Urinary bladder (tissue), 4 donors: Measurements from ENCODE around the gene GLYATL2. TPM values are rescaled to one million over a fixed set of nuclear protein-coding genes. Genes with fewer than 3 reads are reported as not detected.

Experiments used
- DNase-seq: peaks from one replicate; pipeline ENCODE4 v3.0.0-alpha.2; 2015; ENCODE audit errors: extremely low spot score
- H3K27ac ChIP-seq: one replicate; pipeline ENCODE4 v1.5.1; 2013; ENCODE audit warnings: low read depth, mild to moderate bottlenecking, moderate library complexity
- H3K36me3 ChIP-seq: one replicate; pipeline ENCODE4 v1.6.1; 2013; ENCODE audit warnings: mild to moderate bottlenecking, moderate library complexity; ENCODE audit not compliant: insufficient read depth
- H3K4me1 ChIP-seq: one replicate; pipeline ENCODE4 v1.6.1; 2013; ENCODE audit warnings: mild to moderate bottlenecking, moderate library complexity; ENCODE audit not compliant: insufficient read depth
- H3K4me3 ChIP-seq: one replicate; pipeline ENCODE4 v1.5.1; 2013; ENCODE audit warnings: low read depth, low read length
- WGBS: extraction: QIAGEN DNeasy Blood & Tissue Kit; methylation state at CpG from one replicate; pipeline ENCODE4 v1.1.7; 2013; 5-methylcytosine and 5-hydroxymethylcytosine counted together
- polyA plus RNA-seq: library from polyadenylated mRNA; stranded (reverse); fragments of 200-250 nt; gene quantifications from one replicate; pipeline ENCODE4 v1.2.3, GENCODE V29; 2013
- total RNA-seq: library from RNA; depleted of rRNA; stranded (reverse); fragments of >200 nt; gene quantifications from one replicate; pipeline ENCODE4 v1.2.3, GENCODE V29; 2014
- donor health status: healthy with polysubstance abuse.
- donor health status: healthy.

GLYATL2 gene, protein sequence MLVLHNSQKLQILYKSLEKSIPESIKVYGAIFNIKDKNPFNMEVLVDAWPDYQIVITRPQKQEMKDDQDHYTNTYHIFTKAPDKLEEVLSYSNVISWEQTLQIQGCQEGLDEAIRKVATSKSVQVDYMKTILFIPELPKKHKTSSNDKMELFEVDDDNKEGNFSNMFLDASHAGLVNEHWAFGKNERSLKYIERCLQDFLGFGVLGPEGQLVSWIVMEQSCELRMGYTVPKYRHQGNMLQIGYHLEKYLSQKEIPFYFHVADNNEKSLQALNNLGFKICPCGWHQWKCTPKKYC
- total RNA-seq (3.8 TPM), polyA plus RNA-seq (0.35 TPM)

DNA sequence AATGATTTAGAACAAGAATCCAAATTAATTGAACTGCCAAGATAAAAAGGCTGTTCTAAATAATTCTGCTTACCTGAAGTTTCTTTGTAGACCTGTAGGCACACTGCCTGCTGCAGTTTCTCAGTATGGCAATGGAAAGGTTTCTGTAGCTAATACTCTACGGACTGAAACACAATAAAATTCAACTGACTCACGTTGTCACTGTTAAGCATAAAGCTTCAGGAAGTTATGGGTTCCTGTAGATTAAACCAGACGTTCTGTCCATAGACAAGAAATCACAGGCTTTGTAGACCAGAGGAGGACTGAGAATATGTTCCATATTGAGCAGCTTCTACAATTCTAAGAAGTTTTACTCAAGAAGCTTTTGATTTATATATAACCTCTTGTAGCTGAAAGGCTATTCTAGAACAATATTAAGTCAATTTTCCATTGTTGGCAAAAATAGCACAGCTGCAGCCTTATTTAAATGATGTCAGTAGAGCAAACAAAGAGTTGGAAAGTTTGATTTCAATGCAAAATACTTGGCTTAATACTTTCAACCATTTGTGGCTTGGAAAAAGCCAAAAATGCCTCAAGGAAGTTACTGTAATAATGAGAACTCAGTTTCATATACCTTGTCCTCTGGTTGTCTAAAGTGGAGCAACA is at the start of gene GLYATL2:
TSS of gene GLYATL2 (minus strand) at position 344 of the 645 bp plus-strand sequence. CDS start 5,092 bp downstream, outside the sequence.
- no peak within 1 kb of the TSS for H3K4me3 ChIP-seq
- H3K27ac ChIP-seq: no peak within 1 kb of the TSS
- no peaks in the 10 kb centered on the region for H3K4me1 ChIP-seq
- no peaks in the 10 kb centered on the region for H3K36me3 ChIP-seq
- WGBS: 22% methylated on average over 3 of the region's 3 CpGs
- no peak for DNase-seq

DNA sequence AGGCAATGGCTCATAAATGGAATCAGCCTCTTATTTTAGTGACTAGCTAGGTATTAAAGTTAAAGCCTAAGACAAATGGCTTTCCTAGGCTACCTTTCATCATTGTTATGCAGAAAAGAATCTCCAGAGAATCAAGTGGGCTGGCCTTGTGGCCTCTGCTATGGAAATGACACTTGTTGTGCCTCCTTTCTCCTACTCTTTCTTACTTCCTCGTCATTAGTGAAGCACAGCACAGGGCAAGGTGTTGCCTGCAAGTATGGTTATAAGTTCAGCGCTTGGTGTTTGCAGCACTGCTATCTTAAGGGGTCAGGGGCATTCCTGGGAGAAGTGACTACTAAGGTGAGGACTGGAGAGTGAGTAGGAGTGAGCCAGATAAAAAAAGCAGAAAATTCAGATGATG is 49.4 kb upstream of the GLYATL2 start:
- no peaks in the 10 kb centered on the region for H3K4me1 ChIP-seq
- no peak overlapping the region for H3K4me3 ChIP-seq
- H3K36me3 ChIP-seq: no peaks in the 10 kb centered on the region
- WGBS: 77% methylated on average over 2 of the region's 2 CpGs
- no peak overlapping the region for H3K27ac ChIP-seq
- DNase-seq: no peak

DNA sequence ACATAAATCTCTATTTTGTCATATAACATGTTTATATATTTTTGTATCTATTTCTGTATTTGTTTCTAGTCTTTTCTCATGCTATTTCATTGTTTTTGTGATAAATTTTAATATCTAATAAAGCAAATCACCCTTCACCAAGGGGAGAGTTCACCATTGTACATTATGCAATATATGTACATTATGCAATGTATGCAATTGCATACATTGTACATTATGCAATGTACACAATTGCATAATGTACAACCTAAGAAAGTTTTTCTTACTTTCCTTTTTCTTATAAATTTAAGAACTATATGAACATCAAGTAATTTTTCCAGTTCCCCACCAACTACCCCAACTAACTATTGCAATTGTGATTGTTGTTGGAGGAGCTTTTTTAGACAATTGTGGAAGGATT is 44.1 kb upstream of the GLYATL2 start:
- Histone ChIP-seq H3K4me1 (no peaks in the 10 kb centered on the region), H3K4me3 (no peak overlapping the region), H3K27ac (no peak overlapping the region), H3K36me3 (no peaks in the 10 kb centered on the region)
- DNase-seq: no peak

DNA sequence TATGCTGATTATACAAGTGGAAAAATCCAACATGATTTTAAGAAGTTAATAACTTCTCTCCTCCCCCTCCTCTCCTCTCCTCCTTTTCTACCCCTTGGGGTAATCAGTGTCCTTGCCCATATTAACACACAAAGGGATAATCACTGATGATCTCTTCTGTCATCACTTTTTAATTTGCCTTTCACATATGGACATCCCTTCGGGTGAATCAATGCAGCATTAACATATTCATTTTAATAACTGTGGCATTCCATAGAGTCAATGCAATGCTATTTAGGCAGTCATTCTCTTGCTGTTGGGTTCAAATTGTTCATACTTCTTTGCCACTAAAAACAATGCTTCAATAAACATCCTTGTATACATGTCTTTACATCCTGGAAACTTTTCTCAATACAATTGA is 42.9 kb upstream of the GLYATL2 start:
- WGBS: 85% methylated on average over 1 of the region's 1 CpG
- DNase-seq: no peak

DNA sequence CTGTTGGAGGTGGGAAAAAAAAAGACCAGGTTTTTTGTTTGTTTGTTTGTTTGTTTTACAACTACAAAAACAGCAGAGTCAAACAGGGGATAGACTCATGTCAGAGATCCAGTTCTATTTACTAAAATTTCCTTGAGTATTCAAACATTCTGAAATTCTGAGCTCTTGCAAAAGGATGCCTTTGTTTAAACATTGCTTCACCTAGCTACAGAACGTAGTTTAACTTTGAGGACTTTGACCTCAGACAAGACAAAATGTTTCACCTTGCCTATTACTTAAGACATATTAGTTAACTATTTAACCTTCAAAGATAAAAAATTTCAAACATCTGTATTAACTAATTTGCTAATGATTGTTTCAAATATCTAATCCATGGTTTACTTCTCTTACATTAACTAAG is 36.1 kb upstream of the GLYATL2 start:
- WGBS: 84% methylated on average over 1 of the region's 1 CpG
- H3K36me3 ChIP-seq: no peaks in the 10 kb centered on the region
- H3K4me3 ChIP-seq: no peak overlapping the region
- H3K27ac ChIP-seq: no peak overlapping the region
- DNase-seq: no peak
- H3K4me1 ChIP-seq: no peaks in the 10 kb centered on the region

More for the DNA sequence above, 42.9 kb upstream of the GLYATL2 start:
- no peak overlapping the region for H3K27ac ChIP-seq
- no peaks in the 10 kb centered on the region for H3K4me1 ChIP-seq
- no peaks in the 10 kb centered on the region for H3K36me3 ChIP-seq
- no peak overlapping the region for H3K4me3 ChIP-seq

DNA sequence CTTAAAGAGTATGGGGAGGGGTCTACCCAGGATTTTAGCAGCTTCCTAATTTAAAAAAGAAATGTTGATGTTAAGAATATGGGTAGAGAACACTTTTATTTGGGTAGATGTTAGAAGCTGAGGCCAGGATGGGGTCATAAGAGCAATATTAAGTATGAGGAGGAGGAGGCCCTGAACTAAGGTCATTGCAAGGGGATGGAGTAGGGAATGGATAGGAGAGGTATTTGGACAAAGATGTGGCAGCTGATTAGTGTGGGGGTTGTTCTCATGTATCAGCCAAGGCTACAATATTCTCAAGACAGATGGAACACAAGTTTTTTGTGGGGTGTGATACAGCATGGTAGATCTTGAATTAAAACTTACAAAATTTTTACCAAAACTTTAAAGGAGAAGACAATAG is 35.7 kb upstream of the GLYATL2 start:
- Histone ChIP-seq H3K4me1 (no peaks in the 10 kb centered on the region), H3K4me3 (no peak overlapping the region), H3K27ac (no peak overlapping the region), H3K36me3 (no peaks in the 10 kb centered on the region)
- no peak for DNase-seq

DNA sequence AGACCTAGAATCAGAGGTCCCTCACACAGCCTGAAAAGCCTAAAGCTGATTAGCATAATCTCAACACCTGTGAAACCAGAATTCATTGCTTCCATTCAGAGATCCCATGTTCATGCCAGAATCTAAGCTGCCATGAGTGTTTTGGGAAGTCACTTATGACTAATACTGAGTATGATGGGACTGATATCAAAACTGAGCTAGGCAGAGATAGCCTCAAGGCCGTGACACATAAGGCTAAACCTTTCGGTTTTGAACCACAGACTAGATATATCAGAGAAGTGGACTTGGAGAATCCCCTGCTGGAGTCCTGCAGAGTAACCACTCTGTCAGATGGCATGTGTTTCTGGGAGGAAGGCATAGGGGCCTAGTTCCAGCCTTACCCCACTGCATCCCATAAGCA is 23.1 kb upstream of the GLYATL2 start:
- DNase-seq: no peak
- no peak overlapping the region for H3K27ac ChIP-seq
- no peaks in the 10 kb centered on the region for H3K4me1 ChIP-seq
- H3K4me3 ChIP-seq: no peak overlapping the region
- WGBS: 89% methylated on average over 2 of the region's 2 CpGs
- no peaks in the 10 kb centered on the region for H3K36me3 ChIP-seq

DNA sequence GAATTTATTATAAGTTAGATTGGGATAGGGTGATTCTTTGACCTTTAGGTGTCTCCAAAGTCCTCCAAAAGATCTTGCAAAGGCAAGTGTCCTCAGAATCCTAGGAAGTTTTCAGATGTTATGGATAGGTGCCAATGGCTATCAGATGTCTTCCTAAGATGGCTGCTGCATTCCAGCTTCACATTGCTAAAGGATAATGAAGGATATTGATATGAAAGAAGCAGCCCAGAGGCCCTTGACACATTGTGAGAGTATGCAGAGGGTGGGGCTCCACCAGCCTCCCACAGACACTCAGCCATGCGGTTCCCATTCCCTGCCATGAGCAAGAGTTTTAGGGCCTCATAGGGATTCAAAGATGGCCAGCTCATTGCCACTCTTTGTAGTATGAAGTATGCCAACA is 22.3 kb upstream of the GLYATL2 start:
- 98% methylated on average over 1 of the region's 1 CpG for WGBS
- Histone ChIP-seq H3K27ac (no peak overlapping the region), H3K36me3 (no peaks in the 10 kb centered on the region), H3K4me1 (no peaks in the 10 kb centered on the region), H3K4me3 (no peak overlapping the region)
- no peak for DNase-seq

DNA sequence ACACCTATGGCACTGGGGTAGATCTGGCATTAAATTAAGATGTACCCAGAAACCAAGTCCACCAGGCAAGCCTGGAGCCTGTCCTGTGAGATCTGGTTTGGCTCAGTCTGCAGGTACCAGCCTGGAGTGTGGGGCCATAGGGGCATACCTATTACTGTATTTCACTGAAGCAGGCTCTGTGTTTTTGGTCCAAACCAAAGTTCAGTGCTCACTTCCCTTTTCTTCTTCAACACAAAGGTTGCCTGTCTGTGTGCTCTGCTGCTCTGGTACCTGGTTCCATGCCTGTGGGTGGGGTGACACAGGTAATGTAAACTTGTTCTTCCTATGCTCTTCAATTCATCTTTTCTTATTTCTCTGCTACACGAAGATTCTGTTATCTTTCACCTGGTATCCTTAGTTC is 19.8 kb upstream of the GLYATL2 start:
- Histone ChIP-seq H3K4me3 (no peak overlapping the region), H3K36me3 (no peaks in the 10 kb centered on the region), H3K27ac (no peak overlapping the region), H3K4me1 (no peaks in the 10 kb centered on the region)
- no peak for DNase-seq
- WGBS: 78% methylated on average over 1 of the region's 1 CpG

DNA sequence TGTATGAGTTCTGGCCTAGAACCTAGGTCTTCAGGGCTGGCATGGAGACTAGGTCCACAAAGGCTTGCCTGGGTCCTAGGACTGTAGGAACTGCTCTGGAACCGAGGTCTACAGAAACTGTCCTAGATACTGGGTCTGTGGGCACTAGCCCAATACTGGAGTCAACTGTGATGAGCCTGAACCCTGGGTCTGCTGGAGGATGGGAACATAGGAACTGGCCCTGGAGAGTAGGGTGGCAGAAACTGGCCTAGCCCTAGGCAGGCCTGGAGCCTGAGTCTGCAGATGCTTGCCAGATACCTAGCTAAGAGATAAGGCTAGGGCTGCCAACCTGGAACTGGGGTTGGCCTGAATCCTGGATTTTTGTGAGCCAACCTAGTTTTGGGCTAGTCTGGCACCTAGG is 19.2 kb upstream of the GLYATL2 start:
- Histone ChIP-seq H3K4me3 (no peak overlapping the region), H3K36me3 (no peaks in the 10 kb centered on the region), H3K27ac (no peak overlapping the region), H3K4me1 (no peaks in the 10 kb centered on the region)
- no peak for DNase-seq
- WGBS: 73% methylated on average over 1 of the region's 1 CpG

DNA sequence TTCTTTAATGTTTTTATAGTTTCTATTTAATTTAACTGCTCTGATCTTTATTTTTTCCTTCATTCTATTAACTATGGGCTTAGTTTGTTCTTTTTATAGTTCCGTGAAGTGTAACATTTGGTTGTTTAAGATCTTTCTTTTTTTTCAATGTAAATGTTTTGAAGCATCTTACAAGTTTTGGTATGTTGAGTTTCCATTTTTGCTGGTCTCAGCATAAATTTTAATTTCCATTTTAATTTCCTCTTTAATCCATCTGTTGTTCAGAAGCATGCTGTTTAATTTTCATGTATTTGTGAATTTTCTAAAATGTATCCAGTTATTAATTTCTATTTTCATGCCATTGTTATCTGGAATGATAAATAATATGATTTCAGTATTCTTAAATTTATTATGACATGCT is 17.0 kb upstream of the GLYATL2 start:
- DNase-seq: no peak
- no peak overlapping the region for H3K27ac ChIP-seq
- 93% methylated on average over 1 of the region's 1 CpG for WGBS

DNA sequence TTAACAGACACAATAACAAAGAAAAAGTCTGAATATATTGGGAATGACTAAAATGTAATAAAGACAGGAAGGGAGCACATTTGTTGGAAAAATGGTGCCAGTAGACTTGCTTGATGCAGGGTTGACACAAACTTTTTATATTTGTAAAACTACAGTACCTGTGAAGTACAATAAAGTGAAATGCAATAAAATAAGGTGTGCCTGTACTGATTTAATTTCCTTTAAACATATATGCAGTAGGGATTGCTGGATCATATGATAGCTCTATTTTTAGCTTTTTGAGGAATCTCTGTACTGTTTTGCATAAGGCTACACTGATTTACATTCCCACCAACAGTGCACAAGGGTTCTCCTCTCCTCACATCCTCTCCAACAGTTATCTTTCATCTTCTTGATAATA is 12.3 kb upstream of the GLYATL2 start:
- Histone ChIP-seq H3K4me1 (no peaks in the 10 kb centered on the region), H3K27ac (no peak overlapping the region), H3K36me3 (no peaks in the 10 kb centered on the region), H3K4me3 (no peak overlapping the region)
- DNase-seq: no peak

More for the DNA sequence above, 17.0 kb upstream of the GLYATL2 start:
- Histone ChIP-seq H3K36me3 (no peaks in the 10 kb centered on the region), H3K4me3 (no peak overlapping the region), H3K4me1 (no peaks in the 10 kb centered on the region)

DNA sequence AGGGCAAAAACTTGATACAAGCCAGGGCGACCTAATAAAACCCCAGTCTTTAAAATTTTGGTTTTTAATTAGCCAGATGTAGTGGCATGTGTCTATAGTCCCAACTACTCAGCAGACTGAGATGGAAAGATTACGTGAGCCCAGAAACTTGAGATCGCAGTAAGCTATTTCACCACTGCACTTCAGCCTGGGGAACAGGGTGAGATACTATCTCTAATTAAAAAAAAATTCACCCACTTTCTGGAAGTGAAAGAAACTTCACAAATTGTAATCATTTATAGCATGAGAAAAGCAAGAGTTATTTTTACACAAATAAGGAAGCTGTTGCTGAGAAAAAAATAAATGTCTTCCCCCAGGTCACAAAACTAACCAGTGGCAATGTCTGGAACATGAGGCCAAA is 882 bp upstream of the GLYATL2 start:
- Histone ChIP-seq H3K4me3 (no peak overlapping the region), H3K27ac (no peak overlapping the region), H3K36me3 (no peaks in the 10 kb centered on the region), H3K4me1 (no peaks in the 10 kb centered on the region)
- DNase-seq: no peak
- WGBS: 50% methylated on average over 3 of the region's 3 CpGs

DNA sequence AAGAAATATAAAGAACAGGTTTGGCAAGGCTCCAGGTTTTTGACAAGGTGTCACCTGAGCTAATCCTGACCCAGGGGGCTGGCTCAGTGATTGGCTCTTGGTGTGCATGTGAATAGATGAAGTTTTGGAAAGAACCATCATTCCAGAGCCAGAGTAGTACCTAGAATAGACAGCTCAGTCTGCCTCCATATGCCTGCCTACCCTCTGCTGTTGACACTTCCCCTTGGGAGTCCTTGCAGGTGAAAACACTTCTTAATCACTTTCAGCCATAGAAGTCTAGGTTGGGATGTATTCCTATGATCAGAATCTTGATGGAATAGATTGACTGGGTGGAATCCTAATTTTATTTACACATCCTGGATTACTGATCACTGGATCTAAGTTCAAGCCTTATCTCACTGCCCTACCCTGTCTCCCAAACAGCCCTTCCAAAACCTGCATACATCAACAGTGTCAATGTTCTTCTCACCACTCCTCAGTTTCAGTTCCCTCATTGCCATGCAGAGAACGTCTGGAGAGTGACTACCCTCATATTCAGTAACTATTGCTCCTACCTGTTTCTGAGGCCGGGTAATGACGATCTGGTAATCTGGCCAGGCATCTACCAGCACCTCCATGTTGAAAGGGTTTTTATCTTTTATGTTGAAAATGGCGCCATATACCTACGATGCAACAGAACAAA is 6.7 kb downstream of the GLYATL2 start:
- no peaks in the 10 kb centered on the region for H3K36me3 ChIP-seq
- no peaks in the 10 kb centered on the region for H3K4me1 ChIP-seq
- H3K4me3 ChIP-seq: no peak overlapping the region
- 85% methylated on average over 5 of the region's 5 CpGs for WGBS
- no peak for DNase-seq
- no peak overlapping the region for H3K27ac ChIP-seq
